HG03135 (cell line): ENCODE data around the gene USP34.
"Not testable (repeated sequence)": the region's sequence is repeated elsewhere in the genome, so short reads cannot be mapped to it uniquely, and the experiment has no call there.

Experiments used
- ATAC-seq: cut with Tn5 transposase; IDR thresholded peaks from one replicate; pipeline ENCODE4 v1.9.1; 2021; ENCODE audit warnings: mild to moderate bottlenecking, moderate library complexity; ENCODE audit not compliant: unreplicated experiment

The USP34 gene

GRCh38 chr2:61165946-61166345 lies 304.9 kb downstream of the USP34 start:
- no peak for ATAC-seq

- not testable (repeated sequence) for ATAC-seq
Observed at GRCh38 chr2:61165082-61165481, 305.8 kb downstream of the USP34 start.

- no peak for ATAC-seq
Observed at GRCh38 chr2:61162721-61163120, 308.2 kb downstream of the USP34 start.

- no peak for ATAC-seq
Observed at GRCh38 chr2:61161888-61162287, 309.0 kb downstream of the USP34 start, which contains the start of gene C2orf74. Gene C2orf74, plus strand, starts transcription at chr2:61162188. Its CDS starts 327 bp downstream, at chr2:61162515.

- ATAC-seq, result no peak
Observed at GRCh38 chr2:61158356-61158955, 312.4 kb downstream of the USP34 start.

- no peak for ATAC-seq
Observed at GRCh38 chr2:61157371-61158003, 313.4 kb downstream of the USP34 start.

GRCh38 chr2:61151436-61151835 lies 319.5 kb downstream of the USP34 start:
- no peak for ATAC-seq

GRCh38 chr2:61149074-61149473 lies 321.8 kb downstream of the USP34 start:
- ATAC-seq, result no peak

GRCh38 chr2:61148091-61148490 lies 322.8 kb downstream of the USP34 start:
- ATAC-seq, result not testable (repeated sequence)

GRCh38 chr2:61145990-61146389 lies 324.9 kb downstream of the USP34 start:
- ATAC-seq, result no peak

GRCh38 chr2:61144697-61145268 lies 326.1 kb downstream of the USP34 start:
- ATAC-seq, result peak; percentile 93

GRCh38 chr2:61141151-61141550 lies 329.7 kb downstream of the USP34 start:
- no peak for ATAC-seq

GRCh38 chr2:61138859-61139258 lies 332.0 kb downstream of the USP34 start:
- no peak for ATAC-seq
